HG03571 (cell line): ENCODE data around the gene KRT71.

ENCODE experiments used
- ATAC-seq: cut with Tn5 transposase; IDR thresholded peaks from one replicate; pipeline ENCODE4 v1.9.1; 2021; ENCODE audit not compliant: unreplicated experiment

KRT71 gene

GRCh38 chr12:52575948-52576347 lies 23.0 kb upstream of the KRT71 start:
- ATAC-seq, result no peak

GRCh38 chr12:52575256-52575655 lies 22.3 kb upstream of the KRT71 start:
- no peak for ATAC-seq

- no peak for ATAC-seq
These were observed 20.8 kb upstream of the KRT71 start, which contains the start of gene KRT74 for GRCh38 chr12:52573743-52574142. Gene KRT74 (minus strand): TSS chr12:52573843. CDS start chr12:52573777, 66 bp downstream.

GRCh38 chr12:52573306-52573705 lies 20.4 kb upstream of the KRT71 start:
- ATAC-seq, result no peak

GRCh38 chr12:52570511-52570910 lies 17.6 kb upstream of the KRT71 start:
- no peak for ATAC-seq

GRCh38 chr12:52568111-52568510 lies 15.2 kb upstream of the KRT71 start:
- ATAC-seq, result no peak

- no peak for ATAC-seq
These were observed 13.9 kb upstream of the KRT71 start for GRCh38 chr12:52566847-52567291.

GRCh38 chr12:52564582-52564981 lies 11.6 kb upstream of the KRT71 start:
- ATAC-seq, result no peak

- ATAC-seq, result no peak
These were observed 9.0 kb upstream of the KRT71 start for GRCh38 chr12:52561880-52562449.

- no peak for ATAC-seq
These were observed 7.0 kb upstream of the KRT71 start for GRCh38 chr12:52559979-52560378.

- ATAC-seq, result no peak
These were observed 6.0 kb upstream of the KRT71 start for GRCh38 chr12:52558781-52559445.

- ATAC-seq, result no peak
These were observed 4.5 kb upstream of the KRT71 start for GRCh38 chr12:52557476-52557875.

- ATAC-seq, result no peak
These were observed 2.6 kb upstream of the KRT71 start for GRCh38 chr12:52555577-52555976.

- no peak for ATAC-seq
These were observed 890 bp downstream of the KRT71 start for GRCh38 chr12:52552055-52552454.

GRCh38 chr12:52551216-52551865 lies 1.6 kb downstream of the KRT71 start:
- ATAC-seq, result no peak

GRCh38 chr12:52546126-52546525 lies 6.8 kb downstream of the KRT71 start:
- no peak for ATAC-seq

GRCh38 chr12:52543985-52544883 lies 8.7 kb downstream of the KRT71 start:
- ATAC-seq, result no peak

- no peak for ATAC-seq
These were observed 10.1 kb downstream of the KRT71 start for GRCh38 chr12:52542785-52543318.

- no peak for ATAC-seq
These were observed 10.8 kb downstream of the KRT71 start for GRCh38 chr12:52542157-52542556.

- no peak for ATAC-seq
These were observed 11.2 kb downstream of the KRT71 start for GRCh38 chr12:52541709-52542108.

- no peak for ATAC-seq
These were observed 12.4 kb downstream of the KRT71 start for GRCh38 chr12:52540531-52540930.
